PC-9 (cell line): ENCODE data around the gene FMNL1. TPM values are rescaled to one million over a fixed set of nuclear protein-coding genes. Genes with fewer than 3 reads are reported as not detected.

Source experiments
- BruUV-seq: library from RNA; stranded (reverse); fragments of 400-500 nt; replicated peaks from 2 replicates; lab custom pipeline; 2021; lab: Mats Ljungman, UMichigan
- CTCF ChIA-PET: fragments of 300-600 bp; sonication (Branson Sonifier 250); formaldehyde crosslinking; loops from one replicate; lab custom pipeline; 2022; ENCODE audit warnings: antibody characterized with exemption; lab: Charles Lee
- POLR2A ChIA-PET: fragments of 300-600 bp; sonication (Branson Sonifier 250); formaldehyde crosslinking; loops from one replicate; lab custom pipeline; 2022; ENCODE audit warnings: antibody characterized with exemption; ENCODE audit not compliant: unreplicated experiment; lab: Charles Lee
- DNase-seq, 2 experiments: peaks; one replicate each; pipeline versions ENCODE4 v3.0.0 to v3.0.0-alpha.2; 2015 to 2022; ENCODE audit warnings: mixed read lengths in 1 of 2
- H2AFZ ChIP-seq: fragments of 200-600 bp; sonication (generic); 2 replicates; pipeline ENCODE4 v1.8.1; 2017; ENCODE audit warnings: antibody characterized with exemption
- H3F3A ChIP-seq: fragments of 200-600 bp; sonication (generic); 2 replicates; pipeline ENCODE4 v1.8.1; 2017; ENCODE audit warnings: antibody characterized with exemption, mild to moderate bottlenecking, low read depth; ENCODE audit not compliant: insufficient read depth
- H3K27ac ChIP-seq: fragments of 200-600 bp; sonication (generic); 2 replicates; pipeline ENCODE4 v1.6.1; 2016; ENCODE audit warnings: mixed run types
- H3K27me3 ChIP-seq: fragments of 200-600 bp; sonication (generic); 2 replicates; pipeline ENCODE4 v1.6.1; 2016; ENCODE audit warnings: low read depth, mixed run types; ENCODE audit not compliant: insufficient read depth
- H3K36me3 ChIP-seq: fragments of 200-600 bp; sonication (generic); 2 replicates; pipeline ENCODE4 v1.6.1; 2016; ENCODE audit warnings: low read depth, mixed run types
- H3K4me1 ChIP-seq: fragments of 200-600 bp; sonication (generic); replicated peaks from 2 replicates; pipeline ENCODE4 v1.6.1; 2016; ENCODE audit warnings: mixed run types; ENCODE audit not compliant: insufficient read depth
- H3K4me2 ChIP-seq: fragments of 200-600 bp; sonication (generic); 2 replicates; pipeline ENCODE4 v1.6.1; 2017; ENCODE audit warnings: mixed run types
- H3K4me3 ChIP-seq: fragments of 200-600 bp; sonication (generic); 2 replicates; pipeline ENCODE4 v1.6.1; 2016; ENCODE audit warnings: mixed run types
- H3K79me2 ChIP-seq: fragments of 200-600 bp; sonication (generic); 2 replicates; pipeline ENCODE4 v1.6.1; 2017; ENCODE audit warnings: low read depth, mixed run types
- H3K9me2 ChIP-seq: fragments of 200-600 bp; sonication (generic); 2 replicates; pipeline ENCODE4 v1.8.1; 2017; ENCODE audit warnings: mild to moderate bottlenecking; ENCODE audit not compliant: insufficient read depth
- H3K9me3 ChIP-seq: fragments of 200-600 bp; sonication (generic); 2 replicates; pipeline ENCODE4 v1.8.1; 2016; ENCODE audit warnings: low read depth; ENCODE audit not compliant: insufficient read depth
- H4K20me1 ChIP-seq: fragments of 200-600 bp; sonication (generic); 2 replicates; pipeline ENCODE4 v1.8.1; 2017; ENCODE audit not compliant: insufficient read depth
- EZH2 ChIP-seq: fragments of 200-600 bp; sonication (generic); IDR thresholded peaks from 2 replicates; pipeline ENCODE4 v1.8.0; 2017; ENCODE audit warnings: antibody characterized with exemption, low read depth
- intact Hi-C: fragments of 100-400 bp; cut with micrococcal nuclease; formaldehyde crosslinking; loops from one replicate; pipeline ENCODE4 v1.10.0; 2022; ENCODE audit not compliant: unreplicated experiment
- total RNA-seq: library from RNA; stranded (reverse); gene quantifications from 2 replicates; pipeline ENCODE4 v1.2.3, GENCODE V29; 2021
- TF ChIP-seq, protein P1 (sequence below): fragments of 200-600 bp; sonication (generic); conservative IDR thresholded peaks from 2 replicates; pipeline ENCODE4 v1.6.1; 2017; ENCODE audit warnings: mixed run types, antibody characterized with exemption, mild to moderate bottlenecking, moderate library complexity

Gene FMNL1
- total RNA-seq, 1 experiment from 2014 or later = 12.9 TPM

DNA sequence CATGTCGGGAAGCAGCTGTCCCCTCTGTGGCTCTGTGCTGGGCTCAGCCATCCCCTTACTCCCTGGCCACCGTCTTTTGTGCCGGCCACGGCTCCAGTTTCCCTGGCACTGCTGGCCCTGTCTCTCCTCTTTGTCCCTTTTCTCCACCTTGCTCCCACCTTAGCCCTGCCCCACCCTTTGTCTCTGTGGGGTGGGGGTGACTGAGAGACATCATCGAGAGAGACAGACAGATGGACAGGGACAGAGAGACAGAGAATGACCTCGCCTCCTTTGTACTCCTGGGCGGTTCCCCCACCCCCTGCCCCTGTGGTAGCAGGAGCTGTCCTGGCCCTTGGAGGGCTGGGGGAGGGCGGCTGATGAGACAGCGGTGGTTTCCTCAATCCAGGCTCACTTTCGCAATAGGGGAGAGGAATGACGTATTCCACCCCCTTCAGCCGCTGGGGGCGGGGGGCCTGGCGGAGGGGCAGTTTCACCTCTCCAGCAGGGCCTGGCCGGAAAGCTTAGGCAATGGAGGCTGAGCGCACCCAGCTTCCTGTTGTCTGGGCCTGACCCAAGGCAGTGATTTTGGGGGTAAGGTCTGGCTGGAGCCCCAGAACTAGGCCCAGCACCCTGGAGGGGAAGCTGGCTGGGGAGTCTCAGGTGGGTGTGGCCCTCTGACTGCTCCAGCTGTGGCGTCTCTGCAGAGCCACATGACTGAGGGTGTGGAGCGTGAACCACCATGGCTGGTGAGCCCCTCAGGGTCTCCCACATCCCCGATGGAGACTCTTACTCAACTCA, 7.3 kb downstream of the FMNL1 start:
- Histone ChIP-seq H3K9me3 (no peaks in the 10 kb centered on the region), H3K9me2 (no peaks in the 10 kb centered on the region), H3K4me2 (peak overlapping the region; percentile 70), H3K4me3 (peak overlapping the region; percentile 3; the same call in 1 of the 2 replicates), H3F3A (peaks cover 39% of the 10 kb centered on the region; the same call in 1 of the 2 replicates), H3K27ac (peak overlapping the region; percentile 22), H3K79me2 (peaks cover 7% of the 10 kb centered on the region; the same call in 1 of the 2 replicates), H3K27me3 (no peaks in the 10 kb centered on the region), H3K4me1 (peaks cover 55% of the 10 kb centered on the region), H3K36me3 (no peaks in the 10 kb centered on the region), H4K20me1 (no peaks in the 10 kb centered on the region), H2AFZ (0 out of 2 replicates have a peak overlapping the region, but pooled peaks have one; percentile 1)
- intact Hi-C loops = no loop called here
- ChIA-PET CTCF (interaction anchor here (0.7 to 5.4 kb wide), 3 partner anchors 9 to 94 kb away, joined by 3 to 31 read pairs (median 4); partner anchors contain the start of gene ACBD4), POLR2A (interaction anchor here (0.5 kb wide), 1 partner anchor 141 kb away, joined by 7 read pairs; no protein-coding TSS in a partner anchor)
- TF ChIP-seq EZH2 = no peak
- TF ChIP-seq, protein P1, sequence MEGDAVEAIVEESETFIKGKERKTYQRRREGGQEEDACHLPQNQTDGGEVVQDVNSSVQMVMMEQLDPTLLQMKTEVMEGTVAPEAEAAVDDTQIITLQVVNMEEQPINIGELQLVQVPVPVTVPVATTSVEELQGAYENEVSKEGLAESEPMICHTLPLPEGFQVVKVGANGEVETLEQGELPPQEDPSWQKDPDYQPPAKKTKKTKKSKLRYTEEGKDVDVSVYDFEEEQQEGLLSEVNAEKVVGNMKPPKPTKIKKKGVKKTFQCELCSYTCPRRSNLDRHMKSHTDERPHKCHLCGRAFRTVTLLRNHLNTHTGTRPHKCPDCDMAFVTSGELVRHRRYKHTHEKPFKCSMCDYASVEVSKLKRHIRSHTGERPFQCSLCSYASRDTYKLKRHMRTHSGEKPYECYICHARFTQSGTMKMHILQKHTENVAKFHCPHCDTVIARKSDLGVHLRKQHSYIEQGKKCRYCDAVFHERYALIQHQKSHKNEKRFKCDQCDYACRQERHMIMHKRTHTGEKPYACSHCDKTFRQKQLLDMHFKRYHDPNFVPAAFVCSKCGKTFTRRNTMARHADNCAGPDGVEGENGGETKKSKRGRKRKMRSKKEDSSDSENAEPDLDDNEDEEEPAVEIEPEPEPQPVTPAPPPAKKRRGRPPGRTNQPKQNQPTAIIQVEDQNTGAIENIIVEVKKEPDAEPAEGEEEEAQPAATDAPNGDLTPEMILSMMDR = no peak
- BruUV-seq = no TSS peak
- DNase-seq = peak; percentile 65 to 68

DNA sequence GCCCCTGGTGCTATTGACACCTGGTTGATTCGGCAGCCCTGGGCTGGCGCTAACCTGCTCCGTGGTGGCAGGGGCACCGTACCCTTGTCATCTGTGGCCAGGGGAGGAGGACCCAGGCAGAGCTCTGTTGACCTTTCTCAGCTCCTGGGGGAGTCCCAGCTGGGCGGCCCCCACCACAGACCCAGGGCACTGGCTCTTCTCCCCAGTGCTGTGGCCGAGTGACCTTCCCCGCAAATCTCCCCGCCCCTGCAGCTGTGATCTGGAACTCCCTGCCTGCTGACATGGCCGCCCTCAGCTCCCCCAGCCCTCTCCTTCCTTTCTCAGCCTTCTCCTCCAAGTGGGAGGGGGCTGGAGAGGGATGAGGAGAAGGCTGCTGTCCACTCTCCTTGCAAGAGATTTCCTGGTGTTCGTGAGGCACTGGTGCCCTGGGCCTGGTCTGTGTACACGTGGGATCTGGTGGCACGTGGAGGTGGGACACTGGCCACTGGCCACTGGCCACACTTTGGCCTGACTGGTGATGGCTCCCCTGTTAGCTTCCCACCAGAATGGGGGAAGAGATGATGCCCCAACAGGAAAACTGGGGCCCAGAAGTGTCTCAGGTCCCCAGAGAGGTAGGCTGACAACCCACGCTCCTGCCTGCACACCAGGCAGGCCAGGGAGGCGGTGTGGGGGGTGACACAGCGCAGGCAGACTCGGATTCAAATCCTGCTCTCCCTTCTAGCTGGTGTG, 8.2 kb downstream of the FMNL1 start:
- Histone ChIP-seq H3K4me2 (peak overlapping the region; percentile 70; the same call in 1 of the 2 replicates), H3K27me3 (no peaks in the 10 kb centered on the region), H3K9me3 (no peaks in the 10 kb centered on the region), H3K79me2 (peaks cover 7% of the 10 kb centered on the region; the same call in 1 of the 2 replicates), H3K9me2 (no peaks in the 10 kb centered on the region), H3K4me1 (peaks cover 54% of the 10 kb centered on the region), H3K36me3 (no peaks in the 10 kb centered on the region), H3F3A (peaks cover 40% of the 10 kb centered on the region; the same call in 1 of the 2 replicates), H2AFZ (no peak overlapping the region), H4K20me1 (no peaks in the 10 kb centered on the region), H3K27ac (no peak overlapping the region; the same call in 1 of the 2 replicates), H3K4me3 (no peak overlapping the region)
- BruUV-seq = no TSS peak
- intact Hi-C loops = no loop called here
- TF ChIP-seq, protein P1 = no peak
- TF ChIP-seq EZH2 = no peak
- ChIA-PET POLR2A (interaction anchor here (0.5 to 0.6 kb wide), 3 partner anchors 21 to 140 kb away, joined by 5 to 8 read pairs (median 7); no protein-coding TSS in a partner anchor), CTCF (interaction anchor here (0.6 to 5.4 kb wide), 3 partner anchors 81 to 410 kb away, joined by 3 to 31 read pairs (median 3); partner anchors contain the start of gene ACBD4)
- DNase-seq = no peak

DNA sequence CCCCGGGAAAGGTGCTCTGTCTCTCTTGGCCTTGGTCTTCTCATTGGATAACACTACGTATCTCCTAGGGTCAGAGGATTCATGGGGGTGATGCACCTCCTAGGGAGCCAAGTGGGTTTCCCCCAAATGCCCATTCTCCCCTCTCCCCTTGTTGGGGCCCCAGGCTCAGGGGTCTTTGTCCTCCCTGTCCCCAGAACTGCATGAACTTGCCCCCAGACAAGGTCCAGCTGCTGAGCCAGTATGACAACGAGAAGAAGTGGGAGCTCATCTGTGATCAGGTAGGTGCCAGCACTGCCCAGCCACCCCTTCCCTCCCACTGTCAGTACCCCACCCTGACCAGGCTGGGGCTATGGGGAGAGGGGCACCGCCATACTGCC, 8.7 kb downstream of the FMNL1 start:
- Histone ChIP-seq H3K4me3 (no peak overlapping the region), H3K79me2 (peaks cover 7% of the 10 kb centered on the region; the same call in 1 of the 2 replicates)

More for the DNA sequence above, 8.7 kb downstream of the FMNL1 start:
- no peaks in the 10 kb centered on the region for H3K36me3 ChIP-seq
- peak overlapping the region; percentile 56 for H3K4me2 ChIP-seq
- H4K20me1 ChIP-seq = no peaks in the 10 kb centered on the region
- ChIA-PET POLR2A (interaction anchor here (0.5 to 0.6 kb wide), 2 partner anchors 55 to 140 kb away, joined by 8 to 15 read pairs; no protein-coding TSS in a partner anchor), CTCF (interaction anchor here (1.0 to 5.4 kb wide), 3 partner anchors 11 to 95 kb away, joined by 3 to 31 read pairs (median 12); partner anchors contain the start of gene ACBD4)
- H3K4me1 ChIP-seq = peaks cover 49% of the 10 kb centered on the region
- DNase-seq = no peak
- peaks cover 42% of the 10 kb centered on the region; the same call in 1 of the 2 replicates for H3F3A ChIP-seq
- no peaks in the 10 kb centered on the region for H3K9me2 ChIP-seq
- H3K27ac ChIP-seq = no peak overlapping the region
- no peak for TF ChIP-seq EZH2
- TF ChIP-seq, protein P1 = no peak
- no peak overlapping the region for H2AFZ ChIP-seq
- BruUV-seq = no TSS peak
- intact Hi-C loops = no loop called here
- H3K27me3 ChIP-seq = no peaks in the 10 kb centered on the region
- H3K9me3 ChIP-seq = no peaks in the 10 kb centered on the region
